A549 (cell line): ENCODE results near the gene ZBTB20.

Experiments used
- CEBPB ChIP-seq, 2 experiments: fragments of >200 bp in 1 of 2; sonication (Bioruptor Twin) in 1 of 2; formaldehyde crosslinking in 1 of 2; IDR thresholded peaks; 2 replicates each; pipeline ENCODE4 v1.6.1; 2012 to 2016
- CTCF ChIP-seq: fragments of >200 bp; sonication (Bioruptor Twin); formaldehyde crosslinking; IDR thresholded peaks from 3 replicates; pipeline ENCODE4 v1.5.1; 2016
- JUN ChIP-seq, 2 experiments: fragments of >200 bp; sonication (Bioruptor Twin); formaldehyde crosslinking; IDR thresholded peaks; 2 replicates in 1 of 2; 3 replicates in 1 of 2; pipeline ENCODE4 v1.6.1; 2016 to 2017
- RARB ChIP-seq: fragments of 250-450 bp; sonication (Bioruptor Pico); IDR thresholded peaks from 2 replicates; pipeline ENCODE4 v1.8.0; 2021; ENCODE audit warnings: mild to moderate bottlenecking, moderate library complexity
- USF2 ChIP-seq: fragments of 450-650 bp; IDR thresholded peaks from 2 replicates; pipeline ENCODE4 v1.6.1; 2014; ENCODE audit warnings: antibody characterized with exemption

DNA sequence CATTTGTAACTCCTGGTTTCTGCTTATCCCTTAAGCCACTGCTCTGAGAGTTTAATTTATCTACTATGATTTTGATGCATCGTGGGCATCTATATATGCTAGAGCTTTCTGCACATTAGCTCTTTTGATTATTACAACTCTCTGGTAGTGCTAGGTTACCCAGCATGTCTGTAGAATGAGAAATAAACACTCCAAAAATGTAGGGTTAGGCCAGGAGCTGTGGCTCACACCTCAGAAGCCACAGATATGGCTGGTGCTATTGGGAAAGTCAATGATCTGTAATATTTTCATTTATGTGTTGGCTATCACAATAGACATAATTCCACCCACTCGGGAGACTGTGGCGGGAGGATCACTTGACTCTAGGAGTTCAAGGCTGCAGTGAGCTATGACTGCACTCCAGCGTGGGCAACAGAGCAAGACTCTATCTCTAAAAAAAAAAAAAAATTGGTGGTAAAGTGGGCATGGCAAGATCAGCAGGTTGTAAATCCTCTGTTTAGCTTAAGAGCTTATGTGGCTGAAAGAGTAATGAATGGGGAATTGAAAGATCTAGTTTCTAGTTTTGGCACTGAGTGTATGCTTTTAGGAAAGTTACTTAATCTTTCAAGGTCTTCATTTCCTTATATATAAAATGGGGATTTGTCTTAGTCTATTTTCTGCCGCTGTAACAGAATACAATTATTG lies 847.0 kb downstream of the ZBTB20 start:
- TF ChIP-seq JUN (IDR thresholded peaks at IDR 0.05) (no peak), CTCF (no peak), USF2 (no peak), RARB (CRISPR knock-in tag) (no peak), CEBPB (IDR thresholded peaks at IDR 0.05) (no peak)
